H1 (cell line): ENCODE results near the gene STT3B. TPM values are rescaled to one million over a fixed set of nuclear protein-coding genes. Genes with fewer than 3 reads are reported as not detected.

ENCODE experiments used
- CHD1 ChIP-seq: IDR thresholded peaks from 2 replicates; pipeline ENCODE4 v1.6.1; 2012; ENCODE audit warnings: low read depth, low read length, improper control_type of control experiment
- CREB1 ChIP-seq: IDR thresholded peaks from 2 replicates; pipeline ENCODE4 v1.6.1; 2012; ENCODE audit warnings: inconsistent platforms
- MAFK ChIP-seq: IDR thresholded peaks from 2 replicates; pipeline ENCODE4 v1.6.1; 2012; ENCODE audit warnings: low read depth, mild to moderate bottlenecking, improper control_type of control experiment, low read length
- POLR2A ChIP-seq, 2 experiments: IDR thresholded peaks; 1 replicate in 1 of 2; 2 replicates in 1 of 2; pipeline ENCODE4 v1.6.1; 2011; ENCODE audit warnings: low read depth in 2 of 2, low read length in 2 of 2, mild to moderate bottlenecking in 2 of 2; ENCODE audit errors: control extremely low read depth in 1 of 2
- POLR2AphosphoS5 ChIP-seq: IDR thresholded peaks from 2 replicates; pipeline ENCODE4 v1.6.1; 2011; ENCODE audit warnings: low read depth, low read length
- RAD21 ChIP-seq, 2 experiments: IDR thresholded peaks in 1 of 2; conservative IDR thresholded peaks in 1 of 2; 2 replicates each; pipeline ENCODE4 v1.6.1; 2011; ENCODE audit warnings: low read depth in 2 of 2, low read length in 2 of 2, improper control_type of control experiment in 1 of 2, inconsistent platforms in 1 of 2, mild to moderate bottlenecking in 1 of 2, moderate library complexity in 1 of 2
- SIX5 ChIP-seq: IDR thresholded peaks from 2 replicates; pipeline ENCODE4 v1.6.1; 2011; ENCODE audit warnings: mild to moderate bottlenecking, low read depth, low read length
- ZNF274 ChIP-seq: IDR thresholded peaks from 2 replicates; pipeline ENCODE4 v1.7.0; 2012; ENCODE audit warnings: low read length, borderline replicate concordance; ENCODE audit errors: extremely low read depth
- polyA plus RNA-seq, 7 experiments: library from polyadenylated mRNA; depleted of rRNA in 3 of 7; stranded (reverse) in 5 of 7; unstranded in 2 of 7; fragments of >200 nt in 5 of 7; fragments of 200-250 nt in 2 of 7; gene quantifications; 1 replicate in 5 of 7; 2 replicates in 1 of 7; 4 replicates in 1 of 7; pipeline versions ENCODE4 v1.2.1 to v1.2.3, GENCODE V29; 2011 to 2013; ENCODE audit warnings: missing spikeins in 2 of 7, mixed read lengths in 2 of 7
- total RNA-seq: library from RNA; stranded (reverse); fragmentation: NEBNext Ultra II Directional; extraction: Animal tissue kit (Norgen Biotek cat#: 25700); gene quantifications from 2 replicates; pipeline ENCODE4 v1.2.1, GENCODE V29; 2021
- TF ChIP-seq, protein P1 (sequence below): IDR thresholded peaks from 2 replicates; pipeline ENCODE4 v1.6.1; 2011; ENCODE audit warnings: low read length, improper control_type of control experiment

The STT3B gene
- total and polyA plus RNA-seq, 2 of the 8 experiments (the other 6 are each of a cell fraction or from before 2014, with no cell fraction given) = 43.5 to 134 TPM

DNA sequence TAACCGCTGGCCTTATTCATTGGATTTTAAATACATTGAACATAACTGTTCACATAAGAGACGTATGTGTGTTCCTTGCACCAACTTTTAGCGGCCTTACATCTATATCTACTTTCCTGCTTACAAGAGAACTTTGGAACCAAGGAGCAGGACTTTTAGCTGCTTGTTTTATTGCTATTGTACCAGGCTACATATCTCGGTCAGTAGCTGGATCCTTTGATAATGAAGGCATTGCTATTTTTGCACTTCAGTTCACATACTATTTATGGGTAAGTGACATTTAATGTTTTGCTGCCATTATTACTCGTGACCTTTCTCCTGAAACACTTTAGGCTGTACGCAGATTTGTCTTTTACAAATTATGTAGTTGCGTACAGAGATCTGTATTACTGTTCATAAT lies 47.1 kb downstream of the STT3B start (continued):
- no peak for TF ChIP-seq RAD21 (IDR thresholded peaks at IDR 0.05 in 1 of 2, conservative IDR thresholded peaks at IDR 0.05 in 1 of 2; ENCODE audit: low read depth in 2 of 2, low read length in 2 of 2)
- no peak for TF ChIP-seq POLR2A (IDR thresholded peaks at IDR 0.05; ENCODE audit: control extremely low read depth in 1 of 2, low read depth in 2 of 2, low read length in 2 of 2)
- TF ChIP-seq, protein P1, sequence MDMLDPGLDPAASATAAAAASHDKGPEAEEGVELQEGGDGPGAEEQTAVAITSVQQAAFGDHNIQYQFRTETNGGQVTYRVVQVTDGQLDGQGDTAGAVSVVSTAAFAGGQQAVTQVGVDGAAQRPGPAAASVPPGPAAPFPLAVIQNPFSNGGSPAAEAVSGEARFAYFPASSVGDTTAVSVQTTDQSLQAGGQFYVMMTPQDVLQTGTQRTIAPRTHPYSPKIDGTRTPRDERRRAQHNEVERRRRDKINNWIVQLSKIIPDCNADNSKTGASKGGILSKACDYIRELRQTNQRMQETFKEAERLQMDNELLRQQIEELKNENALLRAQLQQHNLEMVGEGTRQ = no peak
- no peak for TF ChIP-seq CREB1
- no peak for TF ChIP-seq CHD1
- no peak for TF ChIP-seq POLR2AphosphoS5
- no peak for TF ChIP-seq SIX5
- no peak for TF ChIP-seq MAFK
- no peak for TF ChIP-seq ZNF274
